Lower leg skin (tissue), 4 donors: ENCODE measurements around the gene FAM107B. TPM values are rescaled to one million over a fixed set of nuclear protein-coding genes. Genes with fewer than 3 reads are reported as not detected.

ENCODE experiments used
- DNase-seq, 2 donors: peaks; one replicate each; pipeline ENCODE4 v3.0.0-alpha.2; 2019; ENCODE audit warnings: low spot score in 2 of 2
- H3K4me3 ChIP-seq: fragments of 200-600 bp; sonication (generic); 2 replicates; pipeline ENCODE4 v1.5.1; 2017; ENCODE audit warnings: mild to moderate bottlenecking, low read depth; ENCODE audit not compliant: poor library complexity, severe bottlenecking
- POLR2A ChIP-seq, 2 donors: fragments of 450-650 bp; IDR thresholded peaks; one replicate each; pipeline ENCODE4 v1.6.1; 2016 to 2017; ENCODE audit warnings: antibody characterized with exemption in 2 of 2, mild to moderate bottlenecking in 1 of 2, moderate library complexity in 1 of 2
- WGBS, 2 donors: methylation state at CpG; one replicate each; pipeline ENCODE4 v1.1.5; 2018; 5-methylcytosine and 5-hydroxymethylcytosine counted together
- intact Hi-C: fragments of 100-400 bp; cut with DNase I; formaldehyde crosslinking; loops from one replicate; pipeline ENCODE4 v1.15.0; 2023; ENCODE audit warnings: low total_unique reads
- total RNA-seq, 4 donors: library from RNA; depleted of rRNA; stranded (reverse); fragments of >200 nt; gene quantifications; one replicate each; pipeline ENCODE4 v1.1.0, GENCODE V29; 2016
- TF ChIP-seq, protein P1 (sequence below), 3 donors: fragments of 450-650 bp; IDR thresholded peaks; one replicate each; pipeline ENCODE4 v1.5.1; 2016; ENCODE audit warnings: antibody characterized with exemption in 3 of 3, mild to moderate bottlenecking in 3 of 3, moderate library complexity in 2 of 3

The FAM107B gene
- total RNA-seq, 4 donors from 2014 or later, result 28.3 to 52.7 (median 31.0) TPM

DNA sequence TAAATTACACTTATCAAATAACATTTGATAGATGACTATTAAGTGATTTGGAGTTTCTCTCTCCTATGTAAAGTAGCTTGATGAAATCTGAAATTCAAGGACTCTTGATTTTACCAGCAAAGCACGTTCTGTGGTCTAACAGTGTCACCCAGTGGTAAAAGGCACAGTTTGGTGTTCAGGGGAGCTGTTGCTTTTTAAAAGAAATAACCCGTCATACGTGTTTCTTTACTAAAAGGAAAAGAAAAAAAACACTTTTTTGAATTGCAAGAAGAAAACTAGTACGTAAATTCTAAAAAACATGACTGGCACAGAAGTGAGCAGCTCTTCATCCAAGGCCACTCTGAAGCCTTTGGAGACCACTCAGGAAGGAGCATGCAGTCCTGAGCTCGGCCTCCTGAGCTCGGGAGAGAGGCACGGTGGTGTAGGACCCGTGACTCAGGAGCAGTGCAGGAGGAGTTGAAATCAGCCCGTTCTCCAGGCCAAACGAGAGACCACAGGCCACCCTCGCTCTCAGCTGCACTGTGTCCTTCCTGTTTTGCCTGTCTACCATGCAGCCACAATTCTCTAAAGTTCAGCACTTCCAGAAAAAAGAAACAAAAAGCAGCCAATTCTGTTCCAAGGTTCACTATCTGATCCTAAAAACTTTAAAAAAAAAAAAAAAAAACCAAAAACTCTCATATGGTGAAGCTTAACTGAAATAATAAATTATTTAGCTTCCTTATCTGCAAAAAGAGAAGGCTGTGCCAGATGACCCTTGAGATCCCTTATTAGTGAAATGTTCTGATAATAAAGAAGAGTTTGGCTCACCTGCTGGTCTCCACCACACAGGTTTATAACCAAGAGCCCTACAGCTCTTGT lies 231.4 kb downstream of the FAM107B start:
- DNase-seq, result no peak
- no peak overlapping the region for H3K4me3 ChIP-seq
- WGBS, 2 donors, result 65 to 73% methylated on average over 11 of the region's 11 CpGs
- TF ChIP-seq, protein P1, sequence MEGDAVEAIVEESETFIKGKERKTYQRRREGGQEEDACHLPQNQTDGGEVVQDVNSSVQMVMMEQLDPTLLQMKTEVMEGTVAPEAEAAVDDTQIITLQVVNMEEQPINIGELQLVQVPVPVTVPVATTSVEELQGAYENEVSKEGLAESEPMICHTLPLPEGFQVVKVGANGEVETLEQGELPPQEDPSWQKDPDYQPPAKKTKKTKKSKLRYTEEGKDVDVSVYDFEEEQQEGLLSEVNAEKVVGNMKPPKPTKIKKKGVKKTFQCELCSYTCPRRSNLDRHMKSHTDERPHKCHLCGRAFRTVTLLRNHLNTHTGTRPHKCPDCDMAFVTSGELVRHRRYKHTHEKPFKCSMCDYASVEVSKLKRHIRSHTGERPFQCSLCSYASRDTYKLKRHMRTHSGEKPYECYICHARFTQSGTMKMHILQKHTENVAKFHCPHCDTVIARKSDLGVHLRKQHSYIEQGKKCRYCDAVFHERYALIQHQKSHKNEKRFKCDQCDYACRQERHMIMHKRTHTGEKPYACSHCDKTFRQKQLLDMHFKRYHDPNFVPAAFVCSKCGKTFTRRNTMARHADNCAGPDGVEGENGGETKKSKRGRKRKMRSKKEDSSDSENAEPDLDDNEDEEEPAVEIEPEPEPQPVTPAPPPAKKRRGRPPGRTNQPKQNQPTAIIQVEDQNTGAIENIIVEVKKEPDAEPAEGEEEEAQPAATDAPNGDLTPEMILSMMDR (IDR thresholded peaks at IDR 0.05), result no peak
- no peak for TF ChIP-seq POLR2A (IDR thresholded peaks at IDR 0.05)
- intact Hi-C loops, result loop anchor here (10.0 kb wide), 1 partner anchor 292 kb away; the partner anchor contains the start of genes CDNF, HSPA14 and MSANTD7

DNA sequence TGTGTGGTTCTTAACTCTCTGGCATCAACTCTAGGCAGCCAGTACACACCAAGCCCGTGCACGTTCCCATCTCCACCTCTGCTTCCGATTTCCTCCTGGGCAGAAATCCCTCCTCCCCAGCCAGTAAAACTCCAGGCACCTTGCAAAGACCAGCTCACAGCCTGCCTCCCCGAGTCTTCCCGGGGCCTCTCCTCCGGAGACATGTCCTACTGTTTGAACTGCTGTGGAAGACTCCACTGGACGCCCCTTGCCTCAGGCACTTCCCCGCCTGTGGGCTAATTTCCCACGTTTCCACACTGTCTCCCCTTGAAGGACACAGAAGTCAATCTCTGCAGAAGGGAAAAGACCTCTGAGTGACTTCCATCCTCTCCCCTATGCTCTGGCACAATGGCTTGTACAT lies 233.3 kb downstream of the FAM107B start:
- TF ChIP-seq POLR2A (IDR thresholded peaks at IDR 0.05), result no peak
- TF ChIP-seq, protein P1 (IDR thresholded peaks at IDR 0.05), result no peak
- no peak overlapping the region for H3K4me3 ChIP-seq
- WGBS, 2 donors, result 70 to 77% methylated on average over 9 of the region's 9 CpGs
- intact Hi-C loops, result loop anchor here (10.0 kb wide), 1 partner anchor 293 kb away; the partner anchor contains the start of genes CDNF, HSPA14 and MSANTD7
- DNase-seq, result no peak

GRCh38 chr10:14540611-14541010 lies 234.1 kb downstream of the FAM107B start:
- DNase-seq, result no peak
- no peak for TF ChIP-seq POLR2A (IDR thresholded peaks at IDR 0.05)
- TF ChIP-seq, protein P1 (IDR thresholded peaks at IDR 0.05), result no peak
- no peak overlapping the region for H3K4me3 ChIP-seq
- 87 to 89% methylated on average over 5 of the region's 5 CpGs for WGBS, 2 donors
- intact Hi-C loops, result loop anchor here (10.0 kb wide), 1 partner anchor 294 kb away; the partner anchor contains the start of genes CDNF, HSPA14 and MSANTD7

GRCh38 chr10:14540062-14540461 lies 234.6 kb downstream of the FAM107B start:
- intact Hi-C loops, result loop anchor here (10.0 kb wide), 1 partner anchor 295 kb away; the partner anchor contains the start of genes CDNF, HSPA14 and MSANTD7
- no peak for TF ChIP-seq POLR2A (IDR thresholded peaks at IDR 0.05)
- TF ChIP-seq, protein P1 (IDR thresholded peaks at IDR 0.05), result no peak
- no peak overlapping the region for H3K4me3 ChIP-seq
- WGBS, 2 donors, result 88 to 96% methylated on average over 3 of the region's 3 CpGs
- DNase-seq, result no peak

DNA sequence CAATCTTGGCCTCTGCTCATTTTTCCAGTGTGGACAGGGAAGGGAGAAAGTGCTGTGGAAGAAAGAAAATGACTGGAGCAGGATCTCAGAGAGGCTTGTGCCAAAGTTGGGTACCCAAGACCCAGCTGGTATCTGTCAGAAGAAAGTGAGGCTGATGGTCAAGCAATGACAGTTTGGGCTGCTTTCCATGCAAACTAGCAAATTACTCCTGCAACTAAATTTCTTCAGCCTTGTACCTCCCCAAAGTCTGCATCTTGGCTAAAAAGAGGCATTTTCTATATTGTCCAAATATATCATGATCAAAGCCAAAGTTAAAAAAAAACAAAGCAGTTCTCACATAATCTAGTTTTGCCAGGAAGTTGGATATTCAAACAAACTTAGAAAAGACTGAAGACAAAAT lies 235.5 kb downstream of the FAM107B start:
- TF ChIP-seq, protein P1 (IDR thresholded peaks at IDR 0.05), result no peak
- no peak for TF ChIP-seq POLR2A (IDR thresholded peaks at IDR 0.05)
- intact Hi-C loops, result no loop called here
- no peak for DNase-seq
- no peak overlapping the region for H3K4me3 ChIP-seq
